ENCODE measurements around the gene TSPAN9. TPM values are rescaled to one million over a fixed set of nuclear protein-coding genes. Genes with fewer than 3 reads are reported as not detected.

TSPAN9 gene
- total RNA-seq, 6 donors from 2014 or later = 25.2 to 62.9 (median 44.2) TPM

DNA sequence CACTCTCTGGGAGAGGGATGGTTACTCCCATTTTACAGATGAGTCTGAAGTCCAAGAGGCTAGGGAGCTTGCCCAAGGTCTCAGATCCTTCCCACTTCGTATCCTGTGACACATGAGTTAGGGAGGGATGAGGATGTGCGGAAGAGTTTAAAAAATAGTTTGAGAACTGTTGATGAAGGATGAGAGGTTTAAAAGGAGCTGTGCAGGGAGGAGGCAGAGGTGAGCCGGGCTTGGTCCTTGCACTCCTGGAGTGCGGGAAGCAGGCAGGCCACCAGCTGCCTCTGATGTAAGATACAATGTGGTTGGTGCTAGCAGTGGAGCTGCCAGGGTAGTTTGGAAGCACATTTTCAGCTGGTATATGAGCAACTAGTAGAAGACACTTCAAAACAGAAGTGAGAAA, 46.5 kb downstream of the TSPAN9 start:
- H3K27ac ChIP-seq = peak overlapping the region in 3 of 4 donors; percentile 31 to 82 (median 54)
- H3K4me3 ChIP-seq = no peak overlapping the region
- ATAC-seq (ENCODE audit: low FRiP score in 2 of 2) (no peak), DNase-seq (no peak)
- peaks cover 29 to 42% (median 34%) of the 10 kb centered on the region in 4 donors for H3K4me1 ChIP-seq
- no peaks in the 10 kb centered on the region for H3K9me3 ChIP-seq
- H3K36me3 ChIP-seq = no peaks in the 10 kb centered on the region
- TF ChIP-seq EP300 (IDR thresholded peaks at IDR 0.05) = no peak
- TF ChIP-seq, protein P1, sequence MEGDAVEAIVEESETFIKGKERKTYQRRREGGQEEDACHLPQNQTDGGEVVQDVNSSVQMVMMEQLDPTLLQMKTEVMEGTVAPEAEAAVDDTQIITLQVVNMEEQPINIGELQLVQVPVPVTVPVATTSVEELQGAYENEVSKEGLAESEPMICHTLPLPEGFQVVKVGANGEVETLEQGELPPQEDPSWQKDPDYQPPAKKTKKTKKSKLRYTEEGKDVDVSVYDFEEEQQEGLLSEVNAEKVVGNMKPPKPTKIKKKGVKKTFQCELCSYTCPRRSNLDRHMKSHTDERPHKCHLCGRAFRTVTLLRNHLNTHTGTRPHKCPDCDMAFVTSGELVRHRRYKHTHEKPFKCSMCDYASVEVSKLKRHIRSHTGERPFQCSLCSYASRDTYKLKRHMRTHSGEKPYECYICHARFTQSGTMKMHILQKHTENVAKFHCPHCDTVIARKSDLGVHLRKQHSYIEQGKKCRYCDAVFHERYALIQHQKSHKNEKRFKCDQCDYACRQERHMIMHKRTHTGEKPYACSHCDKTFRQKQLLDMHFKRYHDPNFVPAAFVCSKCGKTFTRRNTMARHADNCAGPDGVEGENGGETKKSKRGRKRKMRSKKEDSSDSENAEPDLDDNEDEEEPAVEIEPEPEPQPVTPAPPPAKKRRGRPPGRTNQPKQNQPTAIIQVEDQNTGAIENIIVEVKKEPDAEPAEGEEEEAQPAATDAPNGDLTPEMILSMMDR (IDR thresholded peaks at IDR 0.05) = no peak
- WGBS, 2 donors = 62 to 73% methylated on average over 4 of the region's 4 CpGs
- H3K27me3 ChIP-seq = no peaks in the 10 kb centered on the region

DNA sequence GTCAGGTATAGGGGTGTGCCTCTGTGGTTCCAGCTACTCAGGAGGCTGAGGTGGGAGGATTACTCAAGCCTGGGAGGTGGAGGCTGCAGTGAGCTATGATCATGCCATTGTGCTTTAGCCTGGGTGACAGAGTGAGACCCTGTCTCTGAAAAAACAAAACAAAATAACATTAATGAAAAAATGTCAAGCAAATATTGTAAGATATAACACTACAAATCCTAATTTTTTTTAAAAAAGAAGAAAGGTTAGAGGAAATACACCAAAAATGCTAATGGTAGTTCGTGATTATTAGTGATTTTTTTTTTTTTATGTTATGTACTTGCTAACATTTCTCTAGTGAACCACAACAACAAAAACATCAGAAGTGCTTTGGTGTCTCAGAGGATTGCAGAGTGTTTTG, 47.7 kb downstream of the TSPAN9 start:
- H3K4me1 ChIP-seq = peaks cover 24 to 35% (median 31%) of the 10 kb centered on the region in 4 donors
- H3K27me3 ChIP-seq = no peaks in the 10 kb centered on the region
- no peak for TF ChIP-seq EP300 (IDR thresholded peaks at IDR 0.05)
- TF ChIP-seq POLR2AphosphoS5 (IDR thresholded peaks at IDR 0.05) = no peak
- TF ChIP-seq, protein P1 (IDR thresholded peaks at IDR 0.05) = no peak
- no peak for TF ChIP-seq POLR2A (IDR thresholded peaks at IDR 0.05)
- 91 to 92% methylated on average over 1 of the region's 1 CpG for WGBS, 2 donors
- peak overlapping the region in 1 of 4 donors; percentile 82 for H3K27ac ChIP-seq
- ATAC-seq (ENCODE audit: low FRiP score in 2 of 2) (no peak), DNase-seq (no peak)
- H3K4me3 ChIP-seq = no peak overlapping the region
- no peaks in the 10 kb centered on the region for H3K36me3 ChIP-seq
- no peaks in the 10 kb centered on the region for H3K9me3 ChIP-seq

DNA sequence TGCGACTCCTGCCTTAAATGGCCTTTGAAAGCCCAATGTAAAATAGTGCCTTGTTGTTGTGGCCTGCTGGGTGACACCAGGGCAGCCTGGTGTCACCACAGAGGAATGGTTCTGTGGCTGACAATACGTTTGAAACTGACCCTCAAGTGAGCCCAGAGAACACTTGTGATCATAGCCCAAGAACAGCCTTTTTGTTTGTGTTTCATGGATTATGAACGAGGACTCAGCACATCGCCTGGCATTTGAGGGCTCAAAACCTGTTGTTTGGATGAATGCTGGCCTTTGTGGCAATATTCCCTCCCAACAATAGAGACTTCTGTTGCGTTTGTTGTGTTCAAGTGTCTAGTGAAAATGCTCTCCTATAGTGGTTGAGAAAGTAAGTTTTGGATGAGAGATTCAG, 48.5 kb downstream of the TSPAN9 start:
- WGBS, 2 donors = 89 to 93% methylated on average over 5 of the region's 5 CpGs
- H3K4me1 ChIP-seq = peaks cover 24 to 33% (median 32%) of the 10 kb centered on the region in 4 donors
- no peaks in the 10 kb centered on the region for H3K9me3 ChIP-seq
- DNase-seq (no peak), ATAC-seq (ENCODE audit: low FRiP score in 2 of 2) (no peak)
- H3K27me3 ChIP-seq = no peaks in the 10 kb centered on the region
- no peaks in the 10 kb centered on the region for H3K36me3 ChIP-seq
- TF ChIP-seq POLR2AphosphoS5 (IDR thresholded peaks at IDR 0.05) (no peak), POLR2A (IDR thresholded peaks at IDR 0.05) (no peak), EP300 (IDR thresholded peaks at IDR 0.05) (no peak)
- TF ChIP-seq, protein P1 (IDR thresholded peaks at IDR 0.05) = no peak
- no peak overlapping the region for H3K4me3 ChIP-seq
- H3K27ac ChIP-seq = peak overlapping the region in 1 of 4 donors; percentile 82

- H3K27me3 ChIP-seq = no peaks in the 10 kb centered on the region
- WGBS, 2 donors = 82 to 89% methylated on average over 10 of the region's 10 CpGs
- ATAC-seq (ENCODE audit: low FRiP score in 2 of 2) (no peak), DNase-seq (no peak)
- H3K4me1 ChIP-seq = peaks cover 34 to 41% (median 37%) of the 10 kb centered on the region in 4 donors
- H3K4me3 ChIP-seq = no peak overlapping the region
- H3K9me3 ChIP-seq = no peaks in the 10 kb centered on the region
- H3K27ac ChIP-seq = peak overlapping the region in 1 of 4 donors; percentile 4
- no peaks in the 10 kb centered on the region for H3K36me3 ChIP-seq
- TF ChIP-seq POLR2A (IDR thresholded peaks at IDR 0.05) (no peak), EP300 (IDR thresholded peaks at IDR 0.05) (no peak), POLR2AphosphoS5 (IDR thresholded peaks at IDR 0.05) (no peak)
- TF ChIP-seq, protein P1 (IDR thresholded peaks at IDR 0.05) = no peak
These were observed 50.7 kb downstream of the TSPAN9 start for GRCh38 chr12:3127832-3128231.
